HG02642 (cell line): ENCODE measurements around the gene VHLL.
"Not testable (repeated sequence)": the region's sequence is repeated elsewhere in the genome, so short reads cannot be mapped to it uniquely, and the experiment has no call there.

Experiments used
- ATAC-seq: cut with Tn5 transposase; IDR thresholded peaks from one replicate; pipeline ENCODE4 v1.9.1; 2021; ENCODE audit warnings: mild to moderate bottlenecking; ENCODE audit not compliant: unreplicated experiment, poor library complexity

Gene VHLL

DNA sequence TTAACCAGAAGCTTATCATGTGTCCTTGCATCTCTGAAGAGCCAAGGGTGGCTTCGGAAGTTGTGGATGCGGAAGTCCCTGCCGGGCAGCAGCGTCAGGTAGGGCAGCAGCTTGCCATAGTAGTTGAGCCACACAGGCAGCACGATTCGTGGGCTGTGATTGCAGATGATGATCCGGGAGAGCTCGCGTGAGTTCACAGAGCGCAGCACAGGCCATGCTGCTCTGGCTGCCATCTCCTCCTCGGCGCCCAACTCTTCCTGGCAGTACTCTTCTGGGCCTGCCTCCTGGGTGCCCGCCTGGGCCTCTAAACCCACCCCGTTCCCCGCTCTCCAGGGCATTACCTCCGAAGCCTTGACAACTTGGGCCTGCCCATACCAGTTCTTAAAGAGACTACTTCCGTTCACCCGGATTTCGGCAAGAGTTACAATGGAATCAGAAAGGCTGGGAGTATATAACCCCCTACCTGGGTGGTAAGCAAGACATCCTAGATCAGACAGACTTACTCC lies at the start of gene VHLL:
TSS of gene VHLL (minus strand) at position 456 of the 506 bp plus-strand sequence. CDS start at position 338, 118 bp downstream.
- no peak for ATAC-seq

DNA sequence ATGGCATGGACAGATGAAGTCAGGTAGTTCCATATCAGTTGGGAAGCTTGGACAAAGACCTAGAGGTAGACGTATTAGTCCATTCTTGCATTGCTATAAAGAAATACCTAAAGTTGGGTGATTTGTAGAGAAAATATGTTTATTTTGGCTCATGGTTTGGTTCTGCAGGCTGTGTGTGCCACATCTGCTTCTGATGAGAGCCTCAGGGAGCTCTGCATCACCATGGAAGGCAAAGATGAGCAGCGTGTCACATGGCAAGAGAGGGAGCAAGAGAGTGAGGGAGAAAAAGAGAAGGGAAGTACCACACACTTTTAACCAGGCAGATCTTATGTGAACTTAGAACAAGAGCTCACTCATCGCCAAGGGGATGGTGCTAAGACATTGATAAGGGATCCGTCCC lies 48.2 kb upstream of the VHLL start:
- no peak for ATAC-seq

DNA sequence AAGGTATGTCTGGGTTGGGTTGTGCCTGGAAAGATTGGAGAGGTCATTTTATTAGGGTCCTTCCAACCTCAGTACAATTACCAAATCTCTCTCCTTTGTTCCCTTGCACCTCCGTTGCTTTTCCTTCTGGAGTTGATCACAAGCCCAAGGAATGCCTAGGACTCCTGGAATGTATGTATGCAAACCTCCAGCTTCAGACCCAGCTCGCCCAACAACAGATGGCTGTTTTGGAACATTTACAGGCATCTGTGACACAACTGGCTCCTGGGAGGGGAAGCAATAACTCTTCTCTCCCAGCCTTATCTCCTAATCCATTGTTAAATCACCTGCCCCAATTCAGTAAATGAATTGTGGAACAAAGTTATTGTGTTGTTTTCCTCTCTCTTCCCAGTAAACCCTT lies 47.5 kb upstream of the VHLL start:
- ATAC-seq = no peak

DNA sequence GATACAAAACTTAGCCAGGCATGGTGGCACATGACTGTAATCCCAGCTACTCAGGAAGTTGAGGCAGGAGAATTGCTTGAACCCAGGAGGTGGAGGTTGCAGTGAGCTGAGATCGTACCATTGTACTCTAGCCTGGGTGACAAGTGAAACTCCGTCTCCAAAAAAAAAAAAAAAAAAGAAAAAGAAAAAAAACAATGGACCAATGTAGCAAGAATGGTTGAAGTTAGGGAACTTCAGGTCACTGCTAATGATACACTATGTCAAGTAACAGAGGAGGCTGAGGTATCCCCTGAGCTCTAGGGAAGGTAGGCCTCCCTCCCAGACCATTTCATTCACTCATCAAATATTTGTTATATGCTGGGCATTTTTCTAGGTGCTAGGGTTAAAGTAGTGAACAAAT lies 46.9 kb upstream of the VHLL start:
- not testable (repeated sequence) for ATAC-seq

- no peak for ATAC-seq
These were observed 45.3 kb upstream of the VHLL start for GRCh38 chr1:156344409-156344808.

GRCh38 chr1:156342166-156342955 lies 43.3 kb upstream of the VHLL start:
- ATAC-seq = no peak

DNA sequence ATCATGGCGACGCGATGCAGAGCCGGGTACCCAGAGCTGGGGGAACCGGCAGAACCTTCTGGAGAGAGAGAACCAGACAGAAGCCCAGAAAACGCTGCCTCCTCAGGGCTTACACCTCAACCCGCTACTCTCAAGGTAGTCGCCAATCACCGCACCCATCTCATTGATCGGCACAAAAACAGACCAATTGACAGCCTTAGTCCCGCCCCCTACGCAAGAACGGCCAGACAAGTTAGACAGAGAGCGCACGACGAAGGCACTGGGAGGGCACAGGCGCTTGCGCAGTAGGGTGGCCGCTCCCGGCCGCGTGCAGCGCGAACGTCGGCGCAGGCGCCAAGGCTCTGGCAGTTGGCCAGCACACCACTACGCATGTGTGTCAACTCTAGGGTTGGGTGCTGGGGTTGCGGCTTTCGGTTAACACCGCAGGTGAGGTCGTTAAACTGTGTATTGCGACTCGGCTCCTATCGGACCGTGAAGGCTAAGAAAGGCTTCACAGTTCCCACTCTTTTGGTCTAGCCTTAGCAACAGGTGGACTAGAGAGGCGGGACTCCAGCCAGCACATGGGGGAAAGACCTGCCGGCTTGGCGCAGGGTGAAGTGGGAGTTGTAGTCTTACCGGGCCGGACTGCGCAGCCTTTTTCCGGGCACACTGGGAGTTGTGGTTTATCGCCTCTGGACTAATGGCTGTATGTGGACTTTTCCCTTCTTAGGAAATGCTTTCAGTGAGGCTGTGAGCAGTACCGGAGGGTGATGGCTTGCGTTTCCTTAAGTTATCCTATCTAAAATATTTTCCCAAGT lies 39.3 kb upstream of the VHLL start, which contains the start of the genes CCT3 and TSACC:
TSS of gene CCT3 (minus strand) at position 113 of the 797 bp plus-strand sequence. CDS start at position 5, 108 bp downstream.
TSS of gene TSACC (plus strand) at position 347 of the 797 bp plus-strand sequence. CDS start 1,232 bp downstream, outside the sequence.
- peak; percentile 95 for ATAC-seq

- no peak for ATAC-seq
These were observed 38.7 kb upstream of the VHLL start for GRCh38 chr1:156337888-156338179.

- ATAC-seq = no peak
These were observed 38.2 kb upstream of the VHLL start for GRCh38 chr1:156337052-156337887.

GRCh38 chr1:156336242-156336641 lies 37.1 kb upstream of the VHLL start:
- ATAC-seq = no peak

DNA sequence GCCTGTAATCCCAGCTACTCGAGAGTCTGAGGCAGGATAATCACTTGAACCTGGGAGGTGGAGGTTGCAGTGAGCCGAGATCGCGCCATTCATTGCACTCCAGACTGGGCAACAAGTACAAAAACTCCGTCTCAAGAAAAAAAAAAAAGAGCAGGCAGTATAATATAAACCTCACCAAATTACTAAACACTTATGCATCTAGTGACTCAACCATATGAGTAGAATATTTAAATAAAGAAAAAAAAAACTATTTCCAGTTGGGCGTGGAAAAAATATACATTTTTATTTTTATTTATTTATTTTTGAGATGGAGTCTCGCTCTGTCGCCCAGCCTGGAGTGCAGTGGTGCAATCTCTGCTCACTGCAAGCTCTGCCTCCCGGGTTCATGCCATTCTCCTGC lies 24.1 kb upstream of the VHLL start:
- ATAC-seq = not testable (repeated sequence)

DNA sequence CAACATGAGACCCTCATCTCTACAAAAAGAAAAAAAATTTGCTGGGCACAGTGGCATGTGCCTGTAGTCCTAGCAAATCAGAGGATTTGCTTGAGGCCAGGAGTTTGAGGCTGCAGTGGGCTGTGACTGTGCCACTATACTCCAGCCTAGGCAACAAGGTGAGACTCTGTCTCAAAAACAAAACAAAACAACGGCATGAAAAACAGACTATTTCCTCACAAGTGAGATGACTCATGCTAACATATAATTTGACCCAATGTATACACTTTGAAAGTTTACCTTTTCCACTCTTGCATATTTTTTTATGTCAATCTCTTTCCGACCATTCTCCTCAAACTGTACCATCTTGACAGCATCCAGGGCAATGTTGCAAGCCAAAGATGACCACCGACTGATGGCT lies 21.5 kb upstream of the VHLL start:
- ATAC-seq = no peak

DNA sequence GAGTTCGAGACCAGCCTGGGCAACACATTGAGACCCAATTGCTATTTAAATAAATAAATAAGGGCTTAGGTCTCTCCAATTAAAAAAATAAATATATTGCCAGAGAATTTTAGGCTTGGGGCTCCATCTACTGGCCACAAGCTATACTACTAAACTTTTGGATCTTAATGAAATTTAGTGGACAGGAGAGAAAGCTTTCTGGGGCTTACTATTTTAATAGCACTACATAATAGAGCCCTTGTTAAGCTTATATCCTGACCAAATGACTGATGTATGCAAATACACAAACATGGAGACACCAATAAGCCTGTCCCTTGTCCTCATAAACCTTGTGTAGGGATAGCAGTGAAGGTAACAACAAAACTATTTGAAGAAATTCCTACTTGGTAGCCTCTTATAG lies 20.6 kb upstream of the VHLL start:
- no peak for ATAC-seq

DNA sequence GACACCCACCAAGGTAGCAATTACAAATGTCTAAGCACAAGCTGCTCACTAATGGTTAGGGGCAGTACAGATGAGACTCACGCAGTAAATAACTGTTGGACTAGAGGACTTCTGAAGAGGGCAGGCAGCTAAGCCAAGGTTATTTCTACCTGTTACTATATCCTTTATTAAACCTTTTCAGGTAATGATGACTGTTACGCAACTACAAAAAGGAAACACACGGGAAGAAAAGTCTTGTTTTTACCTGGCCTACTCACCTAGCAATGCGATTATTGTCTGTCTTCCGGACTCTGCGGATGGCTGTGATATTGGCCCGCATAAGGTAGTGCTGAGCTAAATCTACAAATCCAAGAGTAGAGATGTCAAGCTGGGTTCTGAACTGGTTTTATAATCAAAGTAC lies 17.8 kb upstream of the VHLL start:
- no peak for ATAC-seq

DNA sequence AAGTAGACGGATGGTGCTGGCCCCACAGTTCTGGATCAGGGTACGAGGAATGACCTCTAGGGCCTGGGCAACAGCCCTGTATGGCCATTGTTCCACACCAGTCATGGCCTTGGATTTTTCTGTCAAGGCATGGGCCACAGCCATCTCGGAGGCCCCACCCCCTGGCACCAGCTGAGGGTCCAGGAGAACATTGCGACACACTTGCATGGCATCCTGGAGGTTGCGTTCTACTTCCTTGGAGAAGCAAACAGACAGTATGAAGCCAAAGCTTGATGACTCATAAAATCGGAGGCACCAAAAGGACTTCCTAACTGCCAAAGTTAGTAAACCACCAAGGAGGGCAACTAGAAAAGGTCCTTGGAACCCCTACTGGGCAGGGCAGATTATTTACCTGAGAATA lies 11.9 kb upstream of the VHLL start:
- ATAC-seq = no peak

DNA sequence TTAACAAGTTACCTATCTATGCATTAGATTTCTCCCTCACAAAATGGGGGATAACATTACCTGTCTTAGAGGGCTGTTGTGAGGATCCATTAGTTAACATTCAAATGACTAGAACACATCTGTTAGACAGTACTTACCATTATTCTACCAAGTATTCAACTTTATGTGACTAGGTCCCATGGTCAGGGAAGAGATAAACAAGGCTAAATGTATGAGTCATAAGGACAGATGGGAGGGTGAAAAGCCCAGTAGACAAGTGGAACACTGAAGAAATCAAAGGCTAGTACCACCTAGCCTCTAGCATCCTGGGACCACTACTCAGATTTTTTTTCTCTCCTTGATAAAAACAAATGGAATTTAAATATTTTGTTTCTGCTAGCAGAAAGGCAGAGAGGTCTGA lies 9.0 kb upstream of the VHLL start:
- ATAC-seq = no peak

GRCh38 chr1:156305215-156305614 lies 6.1 kb upstream of the VHLL start:
- ATAC-seq = no peak

DNA sequence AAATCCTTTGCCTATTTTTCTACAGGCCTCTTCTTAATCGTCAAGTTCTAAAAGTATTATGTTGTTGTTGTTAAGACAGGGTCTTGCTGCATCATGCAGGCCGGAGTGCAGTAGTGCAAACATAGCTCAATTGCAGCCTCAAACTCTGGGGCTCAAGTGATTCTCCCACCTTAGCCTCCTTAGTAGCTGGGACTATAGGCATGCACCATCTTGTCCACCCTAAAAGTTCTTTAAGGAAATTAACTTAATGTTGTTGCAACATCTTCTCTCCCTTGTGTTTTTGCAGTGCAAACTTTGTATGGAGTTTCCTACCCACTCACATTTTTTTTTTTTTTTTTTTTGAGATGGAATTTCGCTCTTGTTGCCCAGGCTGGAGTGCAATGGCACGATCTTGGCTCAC lies 4.1 kb upstream of the VHLL start:
- no peak for ATAC-seq

DNA sequence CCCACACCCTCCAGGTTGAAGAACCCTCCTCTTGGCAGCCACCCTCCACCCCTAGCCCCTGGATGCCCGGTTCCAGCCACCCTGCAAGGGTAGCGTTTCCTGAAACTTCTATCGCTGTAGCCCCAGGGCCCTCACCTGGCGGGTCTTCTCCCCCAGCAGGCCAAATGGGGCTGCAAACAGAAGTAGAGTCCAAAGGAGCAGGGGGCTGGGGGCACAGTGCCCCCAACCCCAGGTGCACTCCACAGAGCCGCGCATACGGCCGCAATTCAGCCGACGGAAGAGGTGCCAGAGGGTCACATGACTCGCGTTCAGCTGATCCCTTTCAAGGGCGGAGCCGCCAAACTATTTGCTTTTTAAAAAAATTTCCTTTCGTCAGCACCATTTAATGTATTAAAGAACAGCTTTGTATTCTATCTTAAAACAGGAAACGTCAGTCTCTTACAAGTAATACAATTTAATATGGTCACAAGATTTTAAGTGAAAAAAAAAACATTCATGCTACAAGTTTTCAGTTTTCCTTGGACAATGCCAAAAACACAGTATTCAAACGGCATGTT lies 3.6 kb downstream of the VHLL start, which contains the start of gene GLMP:
TSS of gene GLMP (minus strand) at position 289 of the 557 bp plus-strand sequence. CDS start at position 255, 34 bp downstream.
- peak; percentile 52 for ATAC-seq

- no peak for ATAC-seq
These were observed 5.2 kb downstream of the VHLL start for GRCh38 chr1:156293895-156294294.
